ENCODE results near the gene SAMD4A. TPM values are rescaled to one million over a fixed set of nuclear protein-coding genes. Genes with fewer than 3 reads are reported as not detected.

SAMD4A gene
- total RNA-seq, 2 donors from 2014 or later: 11.2 to 15.3 TPM

- TF ChIP-seq POLR2A (IDR thresholded peaks at IDR 0.05): no peak
- no peak for TF ChIP-seq CTCF (IDR thresholded peaks at IDR 0.05)
- Histone ChIP-seq H3K27ac (no peak overlapping the region), H3K4me1 (no peaks in the 10 kb centered on the region), H3K27me3 (no peaks in the 10 kb centered on the region), H3K4me3 (no peak overlapping the region), H3K36me3 (replicated peaks in 1 of 2; ENCODE audit: insufficient read depth in 1 of 2, low read depth in 2 of 2) (no peaks in the 10 kb centered on the region), H3K9me3 (no peaks in the 10 kb centered on the region)
- ATAC-seq (no peak), DNase-seq (no peak)
- 54 to 58% methylated on average over 5 of the region's 5 CpGs for WGBS, 2 donors
- intact Hi-C loops (cut with DNase I): no loop called here
Observed at GRCh38 chr14:54814076-54814475, 247.1 kb downstream of the SAMD4A start.

- Histone ChIP-seq H3K4me3 (no peak overlapping the region), H3K27ac (peak overlapping the region; percentile 4 to 59 (median 24)), H3K4me1 (no peaks in the 10 kb centered on the region), H3K9me3 (no peaks in the 10 kb centered on the region), H3K36me3 (replicated peaks in 1 of 2; ENCODE audit: insufficient read depth in 1 of 2, low read depth in 2 of 2) (no peaks in the 10 kb centered on the region), H3K27me3 (no peaks in the 10 kb centered on the region)
- ATAC-seq: peak; percentile 88
- peak; percentile 39 to 58 (median 48) for DNase-seq
- 45 to 53% methylated on average over 12 of the region's 12 CpGs for WGBS, 2 donors
- TF ChIP-seq POLR2A (IDR thresholded peaks at IDR 0.05): peak in 2 of 3 donors; percentile 26 to 46
- no peak for TF ChIP-seq CTCF (IDR thresholded peaks at IDR 0.05)
- intact Hi-C loops (cut with DNase I): no loop called here
Observed at GRCh38 chr14:54815016-54815415, 248.1 kb downstream of the SAMD4A start.

- ATAC-seq (no peak), DNase-seq (no peak)
- intact Hi-C loops (cut with DNase I): no loop called here
- 79 to 80% methylated on average over 6 of the region's 6 CpGs for WGBS, 2 donors
- Histone ChIP-seq H3K4me3 (no peak overlapping the region), H3K36me3 (replicated peaks in 1 of 2; ENCODE audit: insufficient read depth in 1 of 2, low read depth in 2 of 2) (no peaks in the 10 kb centered on the region), H3K27ac (peak overlapping the region in 2 of 4 donors; percentile 39 to 59), H3K9me3 (no peaks in the 10 kb centered on the region), H3K4me1 (no peaks in the 10 kb centered on the region), H3K27me3 (no peaks in the 10 kb centered on the region)
- TF ChIP-seq POLR2A (IDR thresholded peaks at IDR 0.05) (no peak), CTCF (IDR thresholded peaks at IDR 0.05) (no peak)
Observed at GRCh38 chr14:54815515-54815914, 248.6 kb downstream of the SAMD4A start.

DNA sequence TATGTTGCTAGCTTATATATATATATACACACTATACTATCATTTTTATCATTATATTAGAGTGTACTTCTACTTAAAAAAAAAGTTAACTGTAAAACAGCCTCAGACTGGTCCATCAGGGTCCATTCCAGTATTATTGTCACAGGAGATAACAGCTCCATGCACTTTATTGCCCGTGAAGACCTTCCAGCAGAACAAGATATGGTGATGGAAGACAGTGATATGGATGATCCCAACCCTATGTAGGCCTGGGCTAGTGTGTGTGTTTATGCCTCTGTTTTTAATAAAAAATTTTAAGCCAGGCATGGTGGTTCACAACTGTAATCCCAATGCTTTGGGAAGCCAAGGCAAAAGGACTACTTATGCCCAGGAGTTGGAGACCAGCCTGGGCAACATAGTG, 249.5 kb downstream of the SAMD4A start:
- no peak for TF ChIP-seq CTCF (IDR thresholded peaks at IDR 0.05)
- TF ChIP-seq POLR2A (IDR thresholded peaks at IDR 0.05): no peak
- 76 to 92% methylated on average over 1 of the region's 1 CpG for WGBS, 2 donors
- Histone ChIP-seq H3K4me3 (no peak overlapping the region), H3K27me3 (no peaks in the 10 kb centered on the region), H3K27ac (no peak overlapping the region), H3K36me3 (replicated peaks in 1 of 2; ENCODE audit: insufficient read depth in 1 of 2, low read depth in 2 of 2) (no peaks in the 10 kb centered on the region), H3K4me1 (no peaks in the 10 kb centered on the region), H3K9me3 (no peaks in the 10 kb centered on the region)
- ATAC-seq (no peak), DNase-seq (no peak)
- intact Hi-C loops (cut with DNase I): no loop called here

DNA sequence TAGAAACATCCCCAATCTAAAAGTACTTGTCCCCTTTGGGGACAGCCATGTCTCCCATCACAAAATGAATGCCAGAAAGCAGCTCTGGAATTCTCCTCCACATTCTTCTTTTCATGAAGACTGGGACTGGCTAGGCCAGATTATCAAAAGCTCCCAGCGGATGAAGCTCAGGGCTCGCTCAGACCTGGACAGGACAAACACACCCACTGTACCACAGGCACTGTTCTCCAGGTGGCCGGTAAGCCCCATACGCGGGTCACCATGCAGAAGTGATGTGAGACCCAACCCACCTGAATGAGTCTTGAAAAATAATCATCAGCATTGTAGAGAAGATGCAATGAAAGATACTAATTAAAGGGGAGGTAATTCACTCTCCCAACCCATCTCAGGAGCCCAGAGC, 250.6 kb downstream of the SAMD4A start:
- intact Hi-C loops (cut with DNase I): no loop called here
- H3K36me3 ChIP-seq (replicated peaks in 1 of 2; ENCODE audit: insufficient read depth in 1 of 2, low read depth in 2 of 2): no peaks in the 10 kb centered on the region
- ATAC-seq: no peak
- no peak overlapping the region for H3K4me3 ChIP-seq
- no peaks in the 10 kb centered on the region for H3K4me1 ChIP-seq
- no peak for DNase-seq
- TF ChIP-seq POLR2A (IDR thresholded peaks at IDR 0.05): no peak
- no peak for TF ChIP-seq CTCF (IDR thresholded peaks at IDR 0.05)
- H3K27ac ChIP-seq: no peak overlapping the region
- WGBS, 2 donors: 94 to 98% methylated on average over 5 of the region's 5 CpGs
- H3K27me3 ChIP-seq: no peaks in the 10 kb centered on the region
- no peaks in the 10 kb centered on the region for H3K9me3 ChIP-seq
